IPS DF 6.9 (cell line): ENCODE measurements around the gene GNLY.
"Not testable (repeated sequence)": the region's sequence is repeated elsewhere in the genome, so short reads cannot be mapped to it uniquely, and the experiment has no call there.

Experiments used
- DNase-seq: peaks from one replicate; pipeline ENCODE4 v3.0.0-alpha.2; 2013; ENCODE audit warnings: low read depth, low spot score
- H3K27ac ChIP-seq: one replicate; pipeline ENCODE4 v1.5.1; 2013; ENCODE audit warnings: low read length, control low read depth
- H3K27me3 ChIP-seq: 2 replicates; pipeline ENCODE4 v1.6.1; 2013; ENCODE audit warnings: mild to moderate bottlenecking, low read length; ENCODE audit not compliant: control insufficient read depth, insufficient read depth
- H3K36me3 ChIP-seq: 2 replicates; pipeline ENCODE4 v1.6.1; 2013; ENCODE audit warnings: low read length; ENCODE audit not compliant: control insufficient read depth, insufficient read depth
- H3K4me1 ChIP-seq: 2 replicates; pipeline ENCODE4 v1.6.1; 2013; ENCODE audit warnings: low read length; ENCODE audit not compliant: control insufficient read depth, insufficient read depth
- H3K4me3 ChIP-seq: 2 replicates; pipeline ENCODE4 v1.5.1; 2013; ENCODE audit warnings: mild to moderate bottlenecking, low read length
- H3K9me3 ChIP-seq: 2 replicates; pipeline ENCODE4 v1.6.1; 2013; ENCODE audit warnings: low read length, inconsistent platforms; ENCODE audit not compliant: control insufficient read depth, insufficient read depth
- WGBS: extraction: QIAGEN DNeasy Blood & Tissue Kit; methylation state at CpG from one replicate; pipeline ENCODE4 v1.1.7; 2013; ENCODE audit warnings: mixed read lengths, missing lambda C conversion rate; ENCODE audit not compliant: insufficient read length, insufficient coverage; 5-methylcytosine and 5-hydroxymethylcytosine counted together

The GNLY gene

GRCh38 chr2:85665264-85665937, 28.8 kb upstream of the GNLY start:
- DNase-seq, result no peak
- Histone ChIP-seq H3K36me3 (no peaks in the 10 kb centered on the region), H3K9me3 (no peaks in the 10 kb centered on the region), H3K4me1 (peaks cover 1% of the 10 kb centered on the region; the same call in 1 of the 2 replicates), H3K27ac (no peak overlapping the region), H3K4me3 (no peak overlapping the region), H3K27me3 (no peaks in the 10 kb centered on the region)
- no CpG with 5 or more reads among the region's 11 CpGs for WGBS

DNA sequence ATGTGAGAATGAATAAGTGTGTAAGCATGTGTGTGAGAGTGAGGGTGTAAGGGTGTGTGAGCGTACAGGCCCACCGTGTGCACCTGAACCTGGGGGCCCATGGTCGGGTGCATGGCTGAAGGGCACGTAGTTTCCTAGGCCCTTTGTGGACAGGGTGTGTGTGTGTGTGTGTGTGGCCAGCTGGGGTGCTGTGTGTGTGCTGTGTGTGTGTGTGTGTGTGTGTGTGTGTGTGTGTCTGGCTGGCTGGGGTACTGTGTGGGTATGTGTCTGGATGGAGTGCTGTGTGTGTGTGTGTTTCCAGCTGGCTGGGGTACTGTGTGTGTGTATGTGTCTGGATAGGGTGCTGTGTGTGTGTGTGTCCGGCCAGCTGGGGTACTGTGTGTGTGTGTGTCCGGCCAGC, 28.1 kb upstream of the GNLY start:
- Histone ChIP-seq H3K36me3 (no peaks in the 10 kb centered on the region), H3K27ac (no peak overlapping the region), H3K4me3 (no peak overlapping the region), H3K9me3 (no peaks in the 10 kb centered on the region), H3K27me3 (no peaks in the 10 kb centered on the region), H3K4me1 (no peaks in the 10 kb centered on the region)
- no peak for DNase-seq
- WGBS, result no CpG with 5 or more reads among the region's 6 CpGs

- DNase-seq, result no peak
- Histone ChIP-seq H3K9me3 (no peaks in the 10 kb centered on the region), H3K4me3 (no peak overlapping the region), H3K27ac (no peak overlapping the region), H3K27me3 (no peaks in the 10 kb centered on the region), H3K36me3 (no peaks in the 10 kb centered on the region), H3K4me1 (no peaks in the 10 kb centered on the region)
- no CpG with 5 or more reads among the region's 11 CpGs for WGBS
These were observed 27.5 kb upstream of the GNLY start for GRCh38 chr2:85666435-85667316.

- DNase-seq, result no peak
- Histone ChIP-seq H3K27ac (no peak overlapping the region), H3K4me1 (no peaks in the 10 kb centered on the region), H3K36me3 (no peaks in the 10 kb centered on the region), H3K27me3 (no peaks in the 10 kb centered on the region), H3K9me3 (no peaks in the 10 kb centered on the region), H3K4me3 (no peak overlapping the region)
- no CpG with 5 or more reads among the region's 3 CpGs for WGBS
These were observed 26.6 kb upstream of the GNLY start for GRCh38 chr2:85667561-85668008.

GRCh38 chr2:85668009-85668856, 25.9 kb upstream of the GNLY start, which contains the start of gene SFTPB:
SFTPB (minus strand) TSS chr2:85668199; CDS start chr2:85668183, 16 bp downstream.
- Histone ChIP-seq H3K27me3 (no peaks in the 10 kb centered on the region), H3K9me3 (no peaks in the 10 kb centered on the region), H3K4me3 (no peak within 1 kb of the TSS), H3K36me3 (no peaks in the 10 kb centered on the region), H3K27ac (no peak within 1 kb of the TSS), H3K4me1 (no peaks in the 10 kb centered on the region)
- no CpG with 5 or more reads among the region's 5 CpGs for WGBS
- no peak for DNase-seq

DNA sequence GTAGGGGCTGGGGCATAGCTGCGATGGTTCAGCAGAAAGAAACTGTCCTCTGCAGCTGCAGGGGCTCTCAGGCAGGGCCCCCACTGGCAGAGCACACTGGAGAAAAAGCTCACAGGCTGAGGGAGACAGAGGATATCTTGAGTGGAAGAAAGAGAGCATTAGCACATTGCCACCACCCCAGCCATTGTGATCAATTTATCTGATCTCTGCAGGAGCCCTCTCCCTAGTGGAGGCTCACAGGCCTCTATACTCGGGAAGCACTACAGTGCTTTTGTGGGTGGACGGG, 25.4 kb upstream of the GNLY start:
- Histone ChIP-seq H3K4me1 (peaks cover 3% of the 10 kb centered on the region; the same call in 1 of the 2 replicates), H3K4me3 (no peak overlapping the region), H3K9me3 (no peaks in the 10 kb centered on the region), H3K36me3 (no peaks in the 10 kb centered on the region), H3K27me3 (no peaks in the 10 kb centered on the region), H3K27ac (no peak overlapping the region)
- WGBS, result no CpG with 5 or more reads among the region's 3 CpGs
- no peak for DNase-seq

DNA sequence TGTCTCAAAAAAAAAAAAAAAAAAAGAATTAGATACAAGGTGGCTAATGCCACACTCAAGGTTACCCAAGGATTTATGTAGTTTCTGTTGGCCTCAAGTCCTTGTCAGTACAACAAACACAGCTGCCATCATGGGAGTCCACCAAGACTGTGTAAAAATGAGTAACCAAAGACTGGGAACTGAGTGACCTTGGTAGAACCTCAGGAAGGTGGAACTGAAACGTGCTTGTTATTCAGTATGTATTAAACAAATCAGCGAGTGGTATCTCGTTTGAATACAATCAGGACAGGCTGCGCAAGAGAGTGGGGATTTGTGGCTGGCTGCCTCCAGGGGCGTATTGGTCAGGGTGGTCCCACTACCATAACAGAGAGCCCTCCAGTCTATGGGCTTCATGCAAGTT, 24.6 kb upstream of the GNLY start:
- Histone ChIP-seq H3K4me1 (peaks cover 3% of the 10 kb centered on the region; the same call in 1 of the 2 replicates), H3K9me3 (no peaks in the 10 kb centered on the region), H3K4me3 (no peak overlapping the region), H3K27ac (no peak overlapping the region), H3K36me3 (no peaks in the 10 kb centered on the region), H3K27me3 (no peaks in the 10 kb centered on the region)
- no peak for DNase-seq
- WGBS, result no CpG with 5 or more reads among the region's 5 CpGs

DNA sequence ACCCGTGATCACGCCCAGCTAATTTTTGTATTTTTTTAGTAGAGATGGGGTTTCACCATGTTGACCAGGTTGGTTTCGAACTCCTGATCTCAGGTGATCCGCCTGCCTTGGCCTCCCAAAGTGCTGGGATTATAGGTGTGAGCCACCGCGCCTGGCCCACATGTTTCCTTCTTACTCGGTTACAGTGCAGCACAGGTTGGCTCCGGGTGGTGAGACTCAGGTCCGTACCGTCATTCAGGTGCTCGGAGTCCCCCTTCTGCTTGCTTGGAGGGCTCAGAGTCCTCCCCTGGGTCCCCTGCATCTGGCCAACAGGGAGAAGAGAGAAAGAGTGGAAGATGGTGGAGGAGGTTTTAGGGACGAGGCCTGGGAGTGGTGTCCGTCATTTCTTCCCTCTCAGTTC, 23.7 kb upstream of the GNLY start:
- H3K9me3 ChIP-seq, H3K27me3 ChIP-seq, H3K4me1 ChIP-seq, DNase-seq, H3K27ac ChIP-seq, H3K36me3 ChIP-seq, H3K4me3 ChIP-seq: not testable (repeated sequence)
- no CpG with 5 or more reads among the region's 13 CpGs for WGBS

GRCh38 chr2:85672456-85672855, 21.7 kb upstream of the GNLY start:
- Histone ChIP-seq H3K27me3 (no peaks in the 10 kb centered on the region), H3K4me1 (peaks cover 3% of the 10 kb centered on the region; the same call in 1 of the 2 replicates), H3K36me3 (no peaks in the 10 kb centered on the region), H3K9me3 (no peaks in the 10 kb centered on the region), H3K4me3 (no peak overlapping the region), H3K27ac (no peak overlapping the region)
- WGBS, result no CpG with 5 or more reads among the region's 9 CpGs
- no peak for DNase-seq

DNA sequence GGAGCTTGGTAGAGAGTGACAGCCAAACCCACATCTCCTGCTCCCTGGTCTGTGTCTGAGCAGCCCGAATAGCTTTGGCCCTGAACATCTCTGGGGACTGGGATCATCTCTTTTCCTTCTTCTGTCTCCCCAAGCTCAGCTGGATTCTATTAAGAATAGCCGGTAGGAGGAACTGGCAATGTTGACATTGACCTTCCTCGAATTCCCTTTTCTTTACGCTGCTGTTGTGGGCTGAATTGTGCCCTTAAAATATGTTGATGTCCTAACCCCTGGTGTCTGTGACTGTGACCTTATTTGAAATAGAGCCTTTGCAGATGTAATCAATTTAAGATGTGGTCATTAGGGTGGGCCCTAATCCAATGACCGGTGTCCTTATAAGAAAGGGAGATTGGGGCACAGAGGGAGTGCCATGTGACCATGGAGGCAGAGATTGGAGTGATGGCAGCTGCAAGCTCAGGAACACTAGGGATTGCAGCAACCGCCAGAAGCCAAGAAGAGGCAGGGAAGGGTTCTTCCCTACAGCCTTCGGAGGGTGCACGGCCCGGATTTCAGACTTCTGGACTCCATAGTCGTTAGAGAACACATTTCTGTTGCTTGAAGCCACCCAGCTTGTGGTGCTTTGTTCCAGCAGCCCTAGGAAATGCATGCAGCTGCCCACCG, 20.3 kb upstream of the GNLY start:
- WGBS, result no CpG with 5 or more reads among the region's 11 CpGs

More for the DNA sequence above, 20.3 kb upstream of the GNLY start:
- Histone ChIP-seq H3K4me1 (peaks cover 3% of the 10 kb centered on the region; the same call in 1 of the 2 replicates), H3K27me3 (no peaks in the 10 kb centered on the region), H3K36me3 (no peaks in the 10 kb centered on the region), H3K4me3 (no peak overlapping the region), H3K9me3 (no peaks in the 10 kb centered on the region), H3K27ac (no peak overlapping the region)
- DNase-seq, result no peak
